HepG2 (cell line): Measurements from ENCODE around the gene SPHK1. TPM values are rescaled to one million over a fixed set of nuclear protein-coding genes. Genes with fewer than 3 reads are reported as not detected.

Experiments used
- ATF6 ChIP-seq: sonication (generic); formaldehyde crosslinking; conservative IDR thresholded peaks from 2 replicates; pipeline ENCODE4 v1.4.0; 2020; ENCODE audit warnings: missing genetic modification reagents
- EHMT2 ChIP-seq: fragments of 200-600 bp; sonication (generic); IDR thresholded peaks from 2 replicates; pipeline ENCODE4 v1.7.0; 2017; ENCODE audit warnings: antibody characterized with exemption, low read depth, low read length, borderline replicate concordance
- JARID2 ChIP-seq: sonication (generic); formaldehyde crosslinking; IDR thresholded peaks from 2 replicates; pipeline ENCODE4 v1.8.1; 2023; ENCODE audit warnings: missing genetic modification reagents, inconsistent platforms; ENCODE audit not compliant: insufficient replicate concordance
- KLF11 ChIP-seq: IDR thresholded peaks from 2 replicates; pipeline ENCODE4 v1.6.1; 2016; ENCODE audit warnings: missing compliant biosample characterization
- TAF1 ChIP-seq: sonication (generic); formaldehyde crosslinking; IDR thresholded peaks from 2 replicates; pipeline ENCODE4 v1.4.0; 2020; ENCODE audit warnings: missing genetic modification reagents
- ZNF124 ChIP-seq: sonication (generic); formaldehyde crosslinking; IDR thresholded peaks from 2 replicates; pipeline ENCODE4 v1.4.0; 2020; ENCODE audit warnings: missing genetic modification reagents
- ZNF282 ChIP-seq: fragments of 450-650 bp; IDR thresholded peaks from 2 replicates; pipeline ENCODE4 v1.6.1; 2018; ENCODE audit not compliant: partially characterized antibody
- ZNF839 ChIP-seq: sonication (generic); formaldehyde crosslinking; IDR thresholded peaks from 2 replicates; pipeline ENCODE4 v1.4.0; 2020; ENCODE audit warnings: missing genetic modification reagents, mild to moderate bottlenecking, borderline replicate concordance
- polyA plus RNA-seq, 8 experiments: library from polyadenylated mRNA; depleted of rRNA in 3 of 8; stranded (reverse) in 7 of 8; unstranded in 1 of 8; fragments of >200 nt; fragmentation: Illumina TruSeq in 4 of 8; extraction: Trizol in 4 of 8; gene quantifications; 2 replicates each; pipeline versions ENCODE4 v1.2.1 to v1.2.3, GENCODE V29; 2011 to 2016; ENCODE audit warnings: low read depth in 4 of 8, missing spikeins in 1 of 8, mixed read lengths in 1 of 8; ENCODE audit not compliant: insufficient read depth in 1 of 8
- total RNA-seq, 5 experiments: library from RNA; depleted of rRNA; stranded (reverse); fragments of >200 nt; fragmentation: Illumina TruSeq; extraction: Trizol; gene quantifications; 2 replicates each; pipeline ENCODE4 v1.2.3, GENCODE V29; 2016; ENCODE audit warnings: low read depth in 1 of 5
- TF ChIP-seq, protein P1 (sequence below): sonication (generic); formaldehyde crosslinking; IDR thresholded peaks from 2 replicates; pipeline ENCODE4 v1.4.0; 2020; ENCODE audit warnings: missing genetic modification reagents
- TF ChIP-seq, protein P2 (sequence below): sonication (generic); formaldehyde crosslinking; IDR thresholded peaks from 2 replicates; pipeline ENCODE4 v1.8.1; 2023; ENCODE audit warnings: mild to moderate bottlenecking, missing genetic modification reagents
- TF ChIP-seq, protein P3 (sequence below): fragments of 450-650 bp; IDR thresholded peaks from 2 replicates; pipeline ENCODE4 v1.6.1; 2016
- TF ChIP-seq, protein P4 (sequence below): sonication (generic); formaldehyde crosslinking; IDR thresholded peaks from 2 replicates; pipeline ENCODE4 v1.9.0; 2021; ENCODE audit warnings: missing genetic modification reagents, borderline replicate concordance
- TF ChIP-seq, protein P5 (sequence below): sonication (generic); formaldehyde crosslinking; IDR thresholded peaks from 2 replicates; pipeline ENCODE4 v1.8.1; 2023; ENCODE audit warnings: mild to moderate bottlenecking, moderate library complexity, missing genetic modification reagents
- TF ChIP-seq, protein P6 (sequence below): sonication (generic); formaldehyde crosslinking; IDR thresholded peaks from 2 replicates; pipeline ENCODE4 v1.4.0; 2020; ENCODE audit warnings: missing genetic modification reagents, borderline replicate concordance

Gene SPHK1
- total and polyA plus RNA-seq, 2 of the 13 experiments (the other 11 are each of a cell fraction or from before 2014, with no cell fraction given) = 129 to 160 TPM

- TF ChIP-seq, protein P1, sequence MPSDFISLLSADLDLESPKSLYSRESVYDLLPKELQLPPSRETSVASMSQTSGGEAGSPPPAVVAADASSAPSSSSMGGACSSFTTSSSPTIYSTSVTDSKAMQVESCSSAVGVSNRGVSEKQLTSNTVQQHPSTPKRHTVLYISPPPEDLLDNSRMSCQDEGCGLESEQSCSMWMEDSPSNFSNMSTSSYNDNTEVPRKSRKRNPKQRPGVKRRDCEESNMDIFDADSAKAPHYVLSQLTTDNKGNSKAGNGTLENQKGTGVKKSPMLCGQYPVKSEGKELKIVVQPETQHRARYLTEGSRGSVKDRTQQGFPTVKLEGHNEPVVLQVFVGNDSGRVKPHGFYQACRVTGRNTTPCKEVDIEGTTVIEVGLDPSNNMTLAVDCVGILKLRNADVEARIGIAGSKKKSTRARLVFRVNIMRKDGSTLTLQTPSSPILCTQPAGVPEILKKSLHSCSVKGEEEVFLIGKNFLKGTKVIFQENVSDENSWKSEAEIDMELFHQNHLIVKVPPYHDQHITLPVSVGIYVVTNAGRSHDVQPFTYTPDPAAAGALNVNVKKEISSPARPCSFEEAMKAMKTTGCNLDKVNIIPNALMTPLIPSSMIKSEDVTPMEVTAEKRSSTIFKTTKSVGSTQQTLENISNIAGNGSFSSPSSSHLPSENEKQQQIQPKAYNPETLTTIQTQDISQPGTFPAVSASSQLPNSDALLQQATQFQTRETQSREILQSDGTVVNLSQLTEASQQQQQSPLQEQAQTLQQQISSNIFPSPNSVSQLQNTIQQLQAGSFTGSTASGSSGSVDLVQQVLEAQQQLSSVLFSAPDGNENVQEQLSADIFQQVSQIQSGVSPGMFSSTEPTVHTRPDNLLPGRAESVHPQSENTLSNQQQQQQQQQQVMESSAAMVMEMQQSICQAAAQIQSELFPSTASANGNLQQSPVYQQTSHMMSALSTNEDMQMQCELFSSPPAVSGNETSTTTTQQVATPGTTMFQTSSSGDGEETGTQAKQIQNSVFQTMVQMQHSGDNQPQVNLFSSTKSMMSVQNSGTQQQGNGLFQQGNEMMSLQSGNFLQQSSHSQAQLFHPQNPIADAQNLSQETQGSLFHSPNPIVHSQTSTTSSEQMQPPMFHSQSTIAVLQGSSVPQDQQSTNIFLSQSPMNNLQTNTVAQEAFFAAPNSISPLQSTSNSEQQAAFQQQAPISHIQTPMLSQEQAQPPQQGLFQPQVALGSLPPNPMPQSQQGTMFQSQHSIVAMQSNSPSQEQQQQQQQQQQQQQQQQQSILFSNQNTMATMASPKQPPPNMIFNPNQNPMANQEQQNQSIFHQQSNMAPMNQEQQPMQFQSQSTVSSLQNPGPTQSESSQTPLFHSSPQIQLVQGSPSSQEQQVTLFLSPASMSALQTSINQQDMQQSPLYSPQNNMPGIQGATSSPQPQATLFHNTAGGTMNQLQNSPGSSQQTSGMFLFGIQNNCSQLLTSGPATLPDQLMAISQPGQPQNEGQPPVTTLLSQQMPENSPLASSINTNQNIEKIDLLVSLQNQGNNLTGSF = no peak
- TF ChIP-seq, protein P2, sequence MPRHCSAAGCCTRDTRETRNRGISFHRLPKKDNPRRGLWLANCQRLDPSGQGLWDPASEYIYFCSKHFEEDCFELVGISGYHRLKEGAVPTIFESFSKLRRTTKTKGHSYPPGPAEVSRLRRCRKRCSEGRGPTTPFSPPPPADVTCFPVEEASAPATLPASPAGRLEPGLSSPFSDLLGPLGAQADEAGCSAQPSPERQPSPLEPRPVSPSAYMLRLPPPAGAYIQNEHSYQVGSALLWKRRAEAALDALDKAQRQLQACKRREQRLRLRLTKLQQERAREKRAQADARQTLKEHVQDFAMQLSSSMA = no peak
- TF ChIP-seq ATF6 (no peak), KLF11 (no peak), TAF1 (CRISPR knock-in tag) (peak; percentile 30; the same call in 1 of the 2 replicates), ZNF124 (CRISPR knock-in tag) (no peak), EHMT2 (no peak), ZNF282 (no peak), ZNF839 (CRISPR knock-in tag) (no peak), JARID2 (CRISPR knock-in tag) (no peak)
- TF ChIP-seq, protein P3, sequence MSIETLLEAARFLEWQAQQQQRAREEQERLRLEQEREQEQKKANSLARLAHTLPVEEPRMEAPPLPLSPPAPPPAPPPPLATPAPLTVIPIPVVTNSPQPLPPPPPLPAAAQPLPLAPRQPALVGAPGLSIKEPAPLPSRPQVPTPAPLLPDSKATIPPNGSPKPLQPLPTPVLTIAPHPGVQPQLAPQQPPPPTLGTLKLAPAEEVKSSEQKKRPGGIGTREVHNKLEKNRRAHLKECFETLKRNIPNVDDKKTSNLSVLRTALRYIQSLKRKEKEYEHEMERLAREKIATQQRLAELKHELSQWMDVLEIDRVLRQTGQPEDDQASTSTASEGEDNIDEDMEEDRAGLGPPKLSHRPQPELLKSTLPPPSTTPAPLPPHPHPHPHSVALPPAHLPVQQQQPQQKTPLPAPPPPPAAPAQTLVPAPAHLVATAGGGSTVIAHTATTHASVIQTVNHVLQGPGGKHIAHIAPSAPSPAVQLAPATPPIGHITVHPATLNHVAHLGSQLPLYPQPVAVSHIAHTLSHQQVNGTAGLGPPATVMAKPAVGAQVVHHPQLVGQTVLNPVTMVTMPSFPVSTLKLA = no peak
- TF ChIP-seq, protein P4, sequence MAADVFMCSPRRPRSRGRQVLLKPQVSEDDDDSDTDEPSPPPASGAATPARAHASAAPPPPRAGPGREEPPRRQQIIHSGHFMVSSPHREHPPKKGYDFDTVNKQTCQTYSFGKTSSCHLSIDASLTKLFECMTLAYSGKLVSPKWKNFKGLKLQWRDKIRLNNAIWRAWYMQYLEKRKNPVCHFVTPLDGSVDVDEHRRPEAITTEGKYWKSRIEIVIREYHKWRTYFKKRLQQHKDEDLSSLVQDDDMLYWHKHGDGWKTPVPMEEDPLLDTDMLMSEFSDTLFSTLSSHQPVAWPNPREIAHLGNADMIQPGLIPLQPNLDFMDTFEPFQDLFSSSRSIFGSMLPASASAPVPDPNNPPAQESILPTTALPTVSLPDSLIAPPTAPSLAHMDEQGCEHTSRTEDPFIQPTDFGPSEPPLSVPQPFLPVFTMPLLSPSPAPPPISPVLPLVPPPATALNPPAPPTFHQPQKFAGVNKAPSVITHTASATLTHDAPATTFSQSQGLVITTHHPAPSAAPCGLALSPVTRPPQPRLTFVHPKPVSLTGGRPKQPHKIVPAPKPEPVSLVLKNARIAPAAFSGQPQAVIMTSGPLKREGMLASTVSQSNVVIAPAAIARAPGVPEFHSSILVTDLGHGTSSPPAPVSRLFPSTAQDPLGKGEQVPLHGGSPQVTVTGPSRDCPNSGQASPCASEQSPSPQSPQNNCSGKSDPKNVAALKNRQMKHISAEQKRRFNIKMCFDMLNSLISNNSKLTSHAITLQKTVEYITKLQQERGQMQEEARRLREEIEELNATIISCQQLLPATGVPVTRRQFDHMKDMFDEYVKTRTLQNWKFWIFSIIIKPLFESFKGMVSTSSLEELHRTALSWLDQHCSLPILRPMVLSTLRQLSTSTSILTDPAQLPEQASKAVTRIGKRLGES (CRISPR knock-in tag) = no peak
- TF ChIP-seq, protein P5, sequence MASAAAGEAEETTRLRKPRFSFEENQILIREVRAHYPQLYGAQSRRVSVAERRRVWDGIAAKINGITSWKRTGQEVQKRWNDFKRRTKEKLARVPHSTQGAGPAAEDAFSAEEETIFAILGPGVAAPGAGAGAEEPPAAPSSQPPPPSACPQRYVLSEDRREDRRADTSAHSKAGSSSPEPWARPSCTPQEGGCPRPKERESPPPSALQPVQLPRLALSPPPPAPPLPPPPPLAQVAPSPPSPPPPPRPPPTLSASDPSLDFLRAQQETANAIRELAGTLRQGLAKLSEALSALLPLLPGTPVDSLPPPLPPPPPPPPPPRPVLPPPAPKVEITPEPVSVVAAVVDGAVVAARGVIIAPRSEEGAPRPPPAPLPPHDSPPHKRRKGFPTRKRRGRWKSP (CRISPR knock-in tag) = peak; percentile 45; the same call in 1 of the 2 replicates
- TF ChIP-seq, protein P6, sequence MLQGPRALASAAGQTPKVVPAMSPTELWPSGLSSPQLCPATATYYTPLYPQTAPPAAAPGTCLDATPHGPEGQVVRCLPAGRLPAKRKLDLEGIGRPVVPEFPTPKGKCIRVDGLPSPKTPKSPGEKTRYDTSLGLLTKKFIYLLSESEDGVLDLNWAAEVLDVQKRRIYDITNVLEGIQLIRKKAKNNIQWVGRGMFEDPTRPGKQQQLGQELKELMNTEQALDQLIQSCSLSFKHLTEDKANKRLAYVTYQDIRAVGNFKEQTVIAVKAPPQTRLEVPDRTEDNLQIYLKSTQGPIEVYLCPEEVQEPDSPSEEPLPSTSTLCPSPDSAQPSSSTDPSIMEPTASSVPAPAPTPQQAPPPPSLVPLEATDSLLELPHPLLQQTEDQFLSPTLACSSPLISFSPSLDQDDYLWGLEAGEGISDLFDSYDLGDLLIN (CRISPR knock-in tag) = no peak
These were observed 32.8 kb upstream of the SPHK1 start (continued) for GRCh38 chr17:76351526-76352071.
